Stimulated activated CD8-positive, alpha-beta memory T cell treated with anti-CD3 and anti-CD28 coated beads, Interleukin-2, amount 100 ng/mL, for 1 hour (primary cell): ENCODE measurements around the gene TBC1D22A.
"Not testable (repeated sequence)": the region's sequence is repeated elsewhere in the genome, so short reads cannot be mapped to it uniquely, and the experiment has no call there.

Experiments
- DNase-seq, 2 donors: peaks; one replicate each; pipeline ENCODE4 v3.0.0-alpha.2; 2020; ENCODE audit warnings: low read depth in 2 of 2

Gene TBC1D22A

DNA sequence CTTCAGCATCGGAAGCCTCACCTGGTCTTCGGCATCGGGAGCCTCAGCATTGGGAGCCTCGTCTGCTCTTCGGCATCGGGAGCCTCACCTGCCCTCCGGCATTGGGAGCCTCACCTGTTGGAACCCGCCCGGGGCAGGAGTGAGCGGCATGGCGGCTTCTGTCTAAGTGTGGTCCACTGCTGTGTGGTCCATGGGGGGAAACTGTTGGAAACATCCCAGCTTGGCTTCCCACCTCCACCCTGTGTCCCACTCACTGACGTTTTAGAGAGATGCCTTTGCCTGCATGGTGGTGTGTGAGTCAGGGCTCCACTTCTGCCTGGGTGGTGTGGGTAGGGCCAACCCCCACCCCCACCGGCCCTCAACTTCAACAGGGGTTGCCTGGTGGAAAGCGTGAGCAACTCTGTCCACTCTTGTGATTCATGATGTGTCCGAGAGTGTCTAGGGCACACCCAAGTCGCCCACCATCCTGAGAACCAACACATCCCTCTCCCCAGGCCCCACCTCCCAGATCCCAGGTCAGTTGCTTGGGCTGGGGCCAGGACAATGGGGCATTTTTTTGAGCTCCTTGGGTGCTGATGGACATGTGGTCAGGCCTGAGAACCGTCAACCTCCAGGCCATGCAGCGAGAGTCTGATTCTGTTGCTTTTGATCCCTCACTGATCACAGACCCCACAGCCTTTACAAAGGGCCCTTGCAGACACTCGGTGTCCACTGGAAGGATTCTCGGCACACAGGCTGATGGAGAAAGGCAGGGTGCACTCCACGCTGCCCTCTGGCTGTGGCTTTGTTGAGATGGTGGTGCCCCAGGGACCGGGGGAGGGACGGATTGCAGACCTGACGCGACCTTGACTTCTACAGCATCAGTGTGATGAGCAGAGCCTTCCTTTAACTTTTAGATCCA, 406.7 kb downstream of the TBC1D22A start:
- no peak for DNase-seq

DNA sequence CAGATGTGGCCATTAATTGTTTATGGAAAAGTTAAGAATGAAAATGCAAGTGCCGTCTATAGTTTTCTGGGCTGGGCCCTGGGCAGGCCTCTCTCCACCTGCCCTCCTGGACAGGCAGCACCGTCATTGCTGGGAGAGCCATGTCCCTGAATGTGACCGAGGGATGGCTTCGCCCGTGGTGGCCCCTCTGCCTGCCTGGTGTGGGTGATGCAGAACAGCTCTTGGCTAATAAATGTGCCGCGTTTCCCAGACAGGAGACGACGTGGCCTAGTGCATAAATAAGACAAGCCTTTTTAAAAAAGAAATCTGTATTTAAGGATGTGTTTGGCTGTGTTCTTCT, 407.3 kb downstream of the TBC1D22A start:
- DNase-seq: no peak

DNA sequence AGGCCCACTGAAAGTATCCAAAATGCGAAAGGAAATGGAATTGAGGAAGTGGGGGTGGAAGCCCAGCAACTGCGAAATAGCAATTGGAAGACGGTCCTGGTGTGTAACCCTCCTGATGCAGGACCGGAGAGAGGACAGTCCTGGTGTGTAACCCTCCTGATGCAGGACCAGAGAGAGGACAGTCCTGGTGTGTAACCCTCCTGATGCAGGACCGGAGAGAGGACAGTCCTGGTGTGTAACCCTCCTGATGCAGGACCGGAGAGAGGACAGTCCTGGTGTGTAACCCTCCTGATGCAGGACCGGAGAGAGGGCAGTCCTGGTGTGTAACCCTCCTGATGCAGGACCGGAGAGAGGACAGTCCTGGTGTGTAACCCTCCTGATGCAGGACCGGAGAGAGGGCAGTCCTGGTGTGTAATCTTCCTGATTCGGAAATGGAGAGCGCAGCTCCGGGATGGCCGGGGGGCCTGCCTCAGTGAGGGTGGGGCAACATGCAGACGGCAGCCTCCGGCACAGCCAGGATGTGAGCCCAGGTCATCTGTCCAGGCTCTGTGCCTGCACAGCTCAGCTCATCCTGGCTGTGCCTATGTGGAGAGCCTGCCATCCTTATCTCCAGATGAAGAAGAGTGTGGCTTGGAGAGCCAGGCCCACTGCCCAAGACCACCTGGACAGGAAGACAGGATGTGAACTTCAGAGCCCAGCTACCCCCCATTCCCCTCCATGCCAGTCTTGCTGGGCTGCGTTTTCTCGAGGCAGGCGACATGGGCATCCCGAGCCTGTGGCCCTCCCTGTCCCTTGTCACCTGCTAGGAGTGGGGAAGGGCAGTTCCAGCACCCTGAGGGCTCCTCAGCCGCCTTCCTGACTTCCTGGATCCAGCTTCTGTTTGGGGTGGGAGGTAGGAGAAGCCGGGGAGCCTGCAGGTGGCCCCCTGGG, 408.3 kb downstream of the TBC1D22A start:
- DNase-seq: not testable (repeated sequence)

DNA sequence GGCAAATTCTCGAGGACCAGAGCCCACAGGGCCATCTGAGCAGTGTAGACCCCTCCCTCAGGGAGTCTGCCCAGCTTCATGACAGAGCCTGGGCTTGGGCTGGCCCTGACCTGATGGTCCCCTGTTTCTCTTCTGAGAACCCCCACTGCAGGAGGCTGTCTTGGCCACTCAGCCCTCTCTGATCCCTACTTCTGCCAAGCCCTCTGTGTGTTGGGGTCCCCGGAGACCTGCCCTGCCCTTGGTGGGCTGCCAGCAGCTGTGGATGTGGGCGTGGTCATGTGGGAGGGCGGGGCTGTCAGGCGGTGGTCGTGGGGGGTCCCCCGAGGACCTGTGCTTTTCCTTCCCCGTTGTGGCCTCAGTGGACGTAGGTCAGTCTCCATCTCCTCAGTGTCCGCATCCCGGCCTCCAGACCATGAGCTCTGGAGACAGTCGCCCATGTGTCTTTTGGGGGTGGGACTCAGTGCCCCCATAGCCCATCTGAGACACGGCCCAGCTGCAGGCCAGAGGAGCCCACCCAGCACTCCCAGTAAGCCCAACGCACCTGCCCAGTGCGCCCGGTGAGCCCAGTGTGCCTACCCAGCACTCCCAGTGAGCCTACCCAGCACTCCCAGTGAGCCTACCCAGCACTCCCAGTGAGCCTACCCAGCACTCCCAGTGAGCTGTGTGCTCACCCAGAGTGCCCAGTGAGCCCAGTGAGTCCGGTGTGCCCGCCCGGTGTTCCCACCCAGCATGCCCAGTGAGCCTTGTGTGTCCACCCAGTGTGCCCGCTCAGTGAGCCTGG, 409.2 kb downstream of the TBC1D22A start:
- no peak for DNase-seq

DNA sequence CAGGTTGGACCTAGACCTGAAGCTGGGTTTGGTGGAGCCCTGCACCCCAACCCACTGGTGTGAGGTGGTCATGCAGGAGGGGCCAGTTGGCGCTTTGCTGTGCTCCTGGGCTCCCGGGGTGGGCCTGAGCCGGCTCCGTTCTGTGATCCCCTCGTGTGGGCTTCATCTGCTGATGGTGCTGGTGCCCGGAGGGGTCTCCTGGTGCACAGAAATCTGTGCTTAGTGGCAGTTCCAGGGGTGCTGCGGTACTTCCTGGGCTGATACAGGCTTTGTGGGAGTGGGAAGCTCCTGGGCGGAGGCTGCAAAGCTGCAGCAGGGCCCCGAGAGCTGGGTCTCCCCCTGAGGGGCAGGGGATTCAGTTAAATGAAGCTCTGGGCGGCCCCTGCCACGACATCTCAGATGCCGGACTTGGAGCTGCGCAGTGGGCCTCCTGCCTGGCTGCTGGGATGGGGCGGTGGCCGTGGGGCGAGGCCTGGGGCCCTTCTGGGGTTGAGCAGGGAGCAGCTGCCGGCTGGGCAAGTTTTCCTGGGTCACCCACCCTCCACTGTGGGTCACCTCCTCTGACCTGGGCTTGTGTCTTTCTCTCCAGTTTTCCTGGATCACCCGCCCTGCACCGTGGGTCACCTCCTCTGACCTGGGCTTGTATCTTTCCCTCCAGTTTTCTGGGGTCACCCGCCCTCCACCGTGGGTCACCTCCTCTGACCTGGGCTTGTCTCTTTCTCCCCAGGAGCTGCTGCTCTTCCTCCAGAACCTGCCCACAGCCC, 410.5 kb downstream of the TBC1D22A start:
- DNase-seq: no peak

DNA sequence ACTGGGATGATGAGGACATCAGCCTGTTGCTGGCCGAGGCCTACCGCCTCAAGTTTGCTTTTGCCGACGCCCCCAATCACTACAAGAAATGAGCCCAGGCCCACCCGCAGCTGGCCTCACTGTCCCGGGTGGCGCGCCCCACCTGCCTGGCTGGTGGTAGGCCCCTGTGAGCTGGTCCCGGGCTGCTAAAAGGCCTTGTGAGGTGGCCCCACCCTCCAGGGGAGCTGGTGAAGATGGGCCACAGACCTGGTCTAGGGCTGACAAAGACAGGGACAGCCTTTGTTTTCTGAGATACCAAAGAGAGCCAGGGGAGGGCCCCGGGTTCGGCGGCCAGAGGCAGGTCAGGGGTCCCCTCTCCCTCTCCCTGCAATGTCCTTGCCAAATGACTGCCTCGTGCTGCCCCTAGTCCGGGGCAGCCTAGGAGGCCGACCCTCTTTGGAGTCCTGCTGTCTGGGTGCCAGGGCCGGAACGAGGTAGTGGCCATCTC, 411.1 kb downstream of the TBC1D22A start:
- no peak for DNase-seq

DNA sequence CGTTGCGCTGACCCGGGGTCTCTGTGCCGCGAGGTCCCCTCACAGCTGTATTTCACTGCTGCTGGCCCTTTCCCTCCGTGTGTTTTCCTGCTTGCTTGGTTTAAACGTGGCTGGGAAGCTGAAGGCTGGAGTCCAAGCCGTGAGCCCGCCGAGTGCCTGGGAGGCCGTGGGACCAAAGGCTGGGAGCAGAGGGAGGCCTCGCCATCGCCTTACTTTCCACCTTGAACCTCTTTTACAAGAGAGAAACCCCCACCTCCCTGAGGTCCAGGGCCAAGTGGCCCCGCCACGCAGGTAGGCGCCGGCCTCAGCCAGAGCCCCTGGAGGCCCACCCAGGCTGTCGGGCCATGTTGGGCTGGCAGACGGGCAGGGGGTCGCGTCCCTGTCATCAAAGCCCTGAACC, 411.6 kb downstream of the TBC1D22A start:
- no peak for DNase-seq

DNA sequence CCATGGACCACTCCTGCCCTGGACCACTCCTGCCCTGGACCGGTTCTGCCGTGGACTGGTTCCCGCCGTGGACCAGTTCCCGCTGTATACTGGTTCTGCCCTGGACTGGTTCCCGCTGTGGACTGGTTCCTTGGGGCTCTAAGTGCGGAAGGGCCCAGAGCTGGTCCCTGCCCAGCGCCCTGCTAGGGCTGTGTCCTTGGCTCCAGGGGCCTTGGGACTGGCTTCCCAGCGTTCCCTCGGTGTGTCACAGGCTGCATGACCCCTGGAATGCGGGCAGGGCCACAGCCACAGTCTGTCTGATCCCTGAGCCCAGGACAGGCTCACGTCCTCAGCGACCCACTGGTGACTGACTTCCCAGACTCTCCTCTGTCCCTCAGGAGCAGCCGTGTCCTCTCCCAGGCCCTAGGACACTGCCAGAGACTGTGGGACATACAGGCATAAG, 412.2 kb downstream of the TBC1D22A start:
- DNase-seq: no peak

DNA sequence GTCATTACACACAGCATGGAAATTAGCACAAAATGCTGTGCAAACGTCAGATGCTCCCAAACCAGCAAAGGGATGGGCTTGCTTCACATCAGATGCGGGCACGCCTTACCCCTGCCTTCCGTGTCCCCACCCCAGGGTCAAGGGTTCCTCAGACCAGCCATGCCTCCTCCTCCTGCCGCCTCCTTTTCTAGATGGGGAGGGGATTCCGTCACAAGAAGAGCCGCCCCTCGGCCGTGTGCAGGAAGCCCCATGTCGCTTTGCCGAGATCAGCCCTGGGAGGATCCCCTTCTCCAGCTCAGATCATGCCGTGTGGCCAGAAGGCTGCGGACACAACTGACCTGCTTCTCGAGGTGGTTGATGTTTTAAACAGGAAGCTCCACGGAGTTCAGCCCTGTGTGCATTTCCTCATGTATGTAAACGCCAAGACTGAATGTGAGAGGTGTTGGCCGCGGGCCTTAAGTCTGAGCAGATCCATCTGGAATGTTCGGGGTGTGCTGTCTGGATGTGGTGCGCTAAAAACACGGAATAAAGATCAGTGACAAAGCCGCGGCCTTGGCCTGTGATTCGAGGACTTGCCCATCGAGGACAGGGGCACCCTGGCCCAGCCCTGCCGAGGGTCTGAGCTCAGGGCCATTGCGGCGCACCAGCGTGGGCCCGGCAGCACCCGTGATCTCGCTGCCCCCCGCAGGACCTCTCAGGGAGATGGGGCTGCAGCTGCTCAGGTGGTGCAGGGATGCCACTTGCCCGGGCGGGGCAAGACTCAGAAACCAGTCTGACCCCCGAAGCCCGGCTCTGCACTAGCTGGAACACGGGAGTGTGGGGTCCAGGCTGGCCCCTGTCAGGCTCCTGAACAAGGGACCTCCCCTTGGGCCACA, 412.9 kb downstream of the TBC1D22A start:
- no peak for DNase-seq

DNA sequence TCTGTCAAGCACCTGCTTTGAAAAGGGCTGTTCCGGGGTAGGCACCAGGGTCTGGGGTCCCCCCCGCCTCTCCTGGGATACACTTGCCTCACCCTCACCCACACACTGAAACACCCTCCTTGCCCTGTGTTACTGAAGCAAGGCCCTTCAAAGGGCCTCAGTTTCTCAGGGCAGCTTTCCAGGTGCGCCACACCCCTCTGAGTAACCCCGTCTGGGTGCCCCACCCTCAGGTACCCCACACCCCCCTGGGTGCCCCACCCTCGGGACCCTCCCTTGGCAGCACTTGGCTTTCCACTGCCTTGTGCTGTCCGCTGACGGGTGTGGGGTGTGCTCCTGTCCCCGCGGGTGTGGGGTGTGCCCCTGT, 413.6 kb downstream of the TBC1D22A start:
- DNase-seq: no peak

DNA sequence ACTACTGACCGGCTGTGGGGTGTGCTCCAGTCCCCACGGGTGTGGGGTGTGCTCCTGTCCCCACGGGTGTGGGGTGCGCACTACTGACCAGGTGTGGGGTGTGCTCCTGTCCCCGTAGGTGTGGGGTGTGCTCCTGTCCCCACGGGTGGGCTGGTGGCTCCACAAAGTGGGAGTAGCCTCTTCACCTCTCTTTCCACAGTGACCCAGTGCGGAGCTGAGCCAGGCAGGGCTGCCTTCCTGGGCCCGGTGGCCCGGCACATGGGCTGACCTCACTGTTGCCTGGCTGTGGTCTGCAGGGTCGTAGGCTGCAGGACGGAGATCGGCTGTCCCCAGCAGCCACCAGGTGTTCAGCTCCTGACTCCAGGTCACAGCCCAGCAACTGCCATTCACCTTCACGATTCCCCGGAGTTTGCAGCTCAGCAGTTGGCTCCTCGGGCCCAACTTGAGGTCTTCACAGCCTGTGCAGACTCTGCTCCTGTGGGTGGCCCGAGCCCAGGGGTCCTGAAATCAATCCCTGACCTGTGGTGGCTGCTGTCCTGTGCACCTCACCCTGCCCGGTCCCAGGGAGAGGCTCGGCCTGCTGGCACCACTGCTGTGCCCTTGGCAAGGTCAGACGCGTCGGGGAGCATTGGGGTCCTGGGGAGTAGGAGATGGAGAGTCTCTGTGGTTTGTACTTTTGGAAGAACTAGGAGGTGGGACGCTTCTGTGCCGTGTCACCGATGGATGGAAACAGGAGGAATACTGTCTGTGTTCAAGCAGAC, 414.3 kb downstream of the TBC1D22A start:
- DNase-seq: no peak

DNA sequence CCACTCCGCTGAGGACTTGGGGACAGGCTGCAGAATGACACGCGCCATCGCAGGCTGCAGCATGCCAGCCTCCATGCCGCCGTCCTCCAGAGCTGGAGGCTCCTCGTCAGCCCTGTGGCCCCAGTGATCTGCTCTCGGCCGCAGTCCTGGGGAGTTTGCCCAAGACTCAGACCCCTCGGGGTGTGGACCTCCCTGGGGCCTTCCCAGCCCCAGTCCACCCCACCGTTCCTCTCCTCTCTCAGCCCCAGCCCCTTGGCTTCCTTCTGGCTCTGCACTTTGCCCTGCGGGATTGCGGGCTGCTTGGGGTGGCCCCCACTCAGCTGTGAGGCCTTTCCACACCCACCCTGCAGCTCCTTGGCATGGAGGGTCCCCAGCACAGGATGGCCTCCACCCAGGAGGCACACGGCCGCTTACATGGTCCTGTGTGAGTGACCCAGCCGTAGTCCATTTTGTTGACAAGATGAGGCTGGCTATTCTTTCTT, 414.9 kb downstream of the TBC1D22A start:
- no peak for DNase-seq

DNA sequence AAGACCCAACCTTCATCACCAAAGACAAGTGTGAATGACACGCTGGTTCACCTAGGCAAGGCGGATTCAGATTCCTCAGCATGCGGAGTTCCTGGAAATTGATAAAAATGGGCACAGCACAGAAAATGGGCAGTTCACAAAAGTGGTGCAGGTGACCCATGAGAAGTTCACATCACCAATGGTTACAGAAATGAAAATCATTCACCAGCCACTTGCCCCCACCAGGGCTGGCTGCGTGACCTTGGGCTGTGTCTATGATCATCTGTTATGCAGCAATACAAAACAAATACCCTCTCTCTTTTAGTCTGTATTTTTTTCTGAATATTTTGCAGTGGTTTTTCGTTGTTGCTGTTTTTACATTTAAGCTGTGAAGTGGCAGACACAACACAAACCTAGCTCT, 415.9 kb downstream of the TBC1D22A start:
- no peak for DNase-seq

DNA sequence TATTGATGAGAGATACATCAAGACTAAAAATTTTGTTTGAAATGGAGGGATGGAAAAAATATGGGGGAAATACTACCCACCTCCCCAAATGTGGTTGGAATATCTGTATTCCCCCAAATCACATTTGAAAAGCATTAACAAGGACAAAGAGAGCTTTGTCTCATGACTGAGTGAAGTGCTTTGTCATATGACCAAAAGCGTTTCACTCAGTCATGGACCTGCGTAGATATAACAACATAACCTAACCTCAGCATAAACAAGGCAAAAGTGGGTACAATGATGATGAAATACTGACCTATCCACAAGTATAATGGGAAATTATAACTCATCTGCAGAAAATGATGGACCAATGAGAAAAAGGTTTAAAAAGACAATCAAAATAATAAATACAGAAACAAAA, 418.3 kb downstream of the TBC1D22A start:
- DNase-seq: no peak

DNA sequence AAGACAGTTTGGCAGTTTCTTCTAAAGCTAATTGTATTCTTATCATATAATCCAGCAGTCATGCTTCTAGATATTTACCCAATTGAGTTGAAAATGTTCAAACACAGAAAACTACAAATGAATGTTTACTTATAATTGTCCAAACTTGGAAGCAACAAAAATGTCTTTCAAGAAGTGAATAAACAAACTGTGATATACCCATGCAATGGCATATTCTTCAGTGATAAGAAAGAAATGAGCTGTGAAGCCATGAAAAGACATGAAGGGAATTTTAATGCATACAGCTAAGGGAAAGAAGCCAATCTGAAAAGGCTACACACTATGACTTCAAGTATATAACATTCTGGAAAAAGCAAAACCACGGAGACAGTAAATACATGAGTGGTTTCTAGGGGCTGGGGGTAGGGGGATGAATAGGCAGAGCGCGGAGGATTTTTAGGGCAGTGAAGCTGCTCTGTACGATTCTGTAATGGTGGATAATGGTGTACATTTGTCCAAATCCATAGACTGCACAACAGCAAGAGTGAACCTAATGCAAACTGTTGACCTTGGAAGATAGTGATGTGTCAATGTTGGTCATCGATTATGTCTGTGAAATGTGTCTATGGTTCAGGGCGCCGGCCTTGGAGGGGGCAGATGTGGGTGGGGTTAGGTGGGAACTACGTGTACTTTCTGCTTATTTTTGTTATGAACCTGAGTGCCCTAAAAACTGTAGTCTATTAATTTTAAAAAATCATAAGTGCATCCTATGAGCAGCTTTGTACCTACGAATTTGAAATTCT, 424.9 kb downstream of the TBC1D22A start:
- DNase-seq: no peak

DNA sequence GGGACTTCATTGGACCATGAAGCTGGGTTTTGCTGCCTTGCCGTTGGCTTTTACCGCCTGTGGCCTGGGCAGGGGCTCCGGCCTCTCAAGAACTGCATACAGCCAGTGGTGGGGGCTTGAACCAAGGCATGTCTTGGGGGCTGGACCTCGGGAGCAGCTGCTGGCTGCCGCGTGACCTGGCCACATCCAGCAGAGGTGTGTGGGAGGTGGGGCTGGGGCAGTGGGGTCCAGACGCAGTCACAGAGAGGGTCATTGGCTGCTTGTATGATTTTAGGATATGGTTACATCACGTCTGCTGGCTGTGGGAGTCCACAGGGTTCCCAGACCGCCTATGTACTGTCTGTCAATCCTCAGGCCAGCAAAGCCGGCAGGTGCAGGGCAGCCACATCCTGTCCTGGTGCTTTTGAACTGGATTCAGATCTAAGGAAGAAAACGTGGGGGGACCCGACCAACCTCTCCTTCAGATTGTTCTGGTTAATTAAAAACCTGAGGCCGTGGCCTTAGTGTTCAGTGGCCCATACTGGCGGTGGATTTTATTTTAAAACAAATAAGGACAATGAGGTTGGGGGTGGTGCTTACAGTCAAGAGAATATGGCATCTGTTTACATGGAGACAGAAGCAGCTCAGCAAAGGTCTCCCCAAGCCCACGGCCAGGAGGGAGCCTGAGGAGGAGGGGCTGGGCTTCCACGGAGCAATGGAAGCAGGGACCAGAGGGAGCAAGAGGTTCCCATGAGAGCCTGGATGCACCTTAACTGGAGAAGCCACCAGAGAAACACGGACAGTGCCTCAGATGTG, 426.0 kb downstream of the TBC1D22A start:
- no peak for DNase-seq

DNA sequence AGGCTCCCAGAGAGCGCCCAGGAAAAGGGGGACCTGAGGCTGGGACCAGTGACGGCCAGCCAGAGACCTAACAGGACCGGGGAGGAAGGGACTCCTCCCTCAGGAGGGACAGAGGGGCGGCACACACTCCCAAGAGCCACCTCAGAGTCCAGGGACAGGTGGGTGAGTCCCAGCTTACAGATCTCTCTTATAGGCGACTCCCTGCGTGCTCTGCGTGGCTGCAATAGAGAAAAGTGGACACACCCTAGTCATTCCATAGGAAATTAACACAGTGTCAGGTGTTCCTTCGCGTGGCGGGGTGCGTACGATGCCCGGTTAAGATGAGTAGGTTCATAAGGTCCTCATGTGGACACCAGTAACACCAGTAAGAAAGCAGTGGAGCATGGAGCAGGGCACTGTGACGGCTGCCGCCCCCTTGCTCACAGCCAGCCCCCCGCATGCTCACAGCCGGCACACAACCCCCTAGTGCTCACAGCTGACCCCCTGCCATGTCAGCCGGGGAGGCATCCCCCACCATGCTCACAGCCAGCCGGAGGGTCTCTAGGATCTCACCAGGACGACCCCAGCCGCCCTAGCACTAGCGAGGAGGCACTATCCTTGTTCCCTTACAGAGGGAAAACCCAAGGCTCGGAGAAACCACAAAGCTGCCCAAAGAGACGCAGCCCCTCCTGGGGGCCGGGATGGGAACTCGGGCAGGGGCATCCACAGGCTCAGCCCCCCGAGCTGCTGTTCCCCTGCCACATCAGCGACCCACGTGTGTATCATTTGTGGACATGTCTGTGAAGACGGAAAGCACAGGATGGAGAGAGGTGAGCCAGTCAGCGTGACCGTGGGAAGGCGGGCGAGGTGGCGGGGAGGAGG, 426.8 kb downstream of the TBC1D22A start:
- DNase-seq: no peak
